SK-N-SH treated with all-trans-retinoic acid at 6 μM for 48 hours (cell line): Measurements from ENCODE around the gene TBXA2R.

ENCODE experiments used
- BACH2 ChIP-seq: fragments of 250-450 bp; sonication (Bioruptor Pico); IDR thresholded peaks from 2 replicates; pipeline ENCODE4 v1.9.0; 2021; ENCODE audit warnings: mild to moderate bottlenecking, borderline replicate concordance
- ESRRG ChIP-seq: fragments of 250-450 bp; sonication (Bioruptor Pico); IDR thresholded peaks from 2 replicates; pipeline ENCODE4 v1.6.1; 2021; ENCODE audit warnings: mild to moderate bottlenecking
- PPARA ChIP-seq: fragments of 250-450 bp; sonication (Bioruptor Pico); IDR thresholded peaks from 2 replicates; pipeline ENCODE4 v1.5.0; 2020; ENCODE audit warnings: mild to moderate bottlenecking, borderline replicate concordance
- ZFP3 ChIP-seq: fragments of 250-450 bp; sonication (Bioruptor Pico); IDR thresholded peaks from 2 replicates; pipeline ENCODE4 v1.5.0; 2020; ENCODE audit warnings: mild to moderate bottlenecking, moderate library complexity
- ZFP30 ChIP-seq: fragments of 450-650 bp; formaldehyde crosslinking; IDR thresholded peaks from 2 replicates; pipeline ENCODE4 v1.5.0; 2022; ENCODE audit warnings: mild to moderate bottlenecking, moderate library complexity
- TF ChIP-seq, protein P1 (sequence below): fragments of 250-450 bp; sonication (Bioruptor Pico); IDR thresholded peaks from 2 replicates; pipeline ENCODE4 v1.8.0; 2020; ENCODE audit warnings: mild to moderate bottlenecking, moderate library complexity, borderline replicate concordance

DNA sequence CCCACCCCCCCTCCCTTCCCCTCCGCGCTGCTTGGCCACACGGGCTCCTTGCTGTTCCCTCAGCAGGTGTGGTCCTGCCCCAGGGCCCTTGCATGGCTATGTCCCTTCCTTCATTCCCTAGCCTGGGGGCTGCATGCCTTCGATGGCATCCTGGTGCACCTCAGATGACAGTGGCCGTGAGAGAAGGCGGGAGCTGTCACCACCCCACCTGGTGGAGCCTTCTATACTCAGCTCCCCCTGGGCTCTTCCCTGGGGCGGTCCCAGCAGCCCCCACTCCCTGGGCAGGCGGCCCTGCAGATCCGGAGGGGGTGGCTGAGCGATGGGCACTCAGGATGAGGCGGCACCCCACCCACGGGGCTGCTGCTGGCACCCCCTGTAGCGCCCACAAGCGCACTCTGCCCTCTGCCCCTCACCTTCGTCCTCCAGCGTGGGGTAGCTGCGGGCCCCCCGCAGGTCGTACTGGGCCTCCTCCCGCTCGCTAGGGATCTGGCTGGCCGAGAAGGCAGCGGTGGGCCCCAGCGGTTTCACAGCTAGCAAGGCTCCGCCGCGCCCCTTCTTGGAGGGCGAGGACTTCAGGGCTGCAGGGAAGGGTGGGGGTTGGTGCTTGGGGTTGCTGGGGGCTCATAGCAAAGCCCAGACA is 37.1 kb upstream of the TBXA2R start:
- TF ChIP-seq ZFP3 (CRISPR knock-in tag), result no peak
- TF ChIP-seq ZFP30 (CRISPR knock-in tag), result no peak
- no peak for TF ChIP-seq BACH2 (CRISPR knock-in tag)
- no peak for TF ChIP-seq ESRRG (CRISPR knock-in tag)
- TF ChIP-seq, protein P1, sequence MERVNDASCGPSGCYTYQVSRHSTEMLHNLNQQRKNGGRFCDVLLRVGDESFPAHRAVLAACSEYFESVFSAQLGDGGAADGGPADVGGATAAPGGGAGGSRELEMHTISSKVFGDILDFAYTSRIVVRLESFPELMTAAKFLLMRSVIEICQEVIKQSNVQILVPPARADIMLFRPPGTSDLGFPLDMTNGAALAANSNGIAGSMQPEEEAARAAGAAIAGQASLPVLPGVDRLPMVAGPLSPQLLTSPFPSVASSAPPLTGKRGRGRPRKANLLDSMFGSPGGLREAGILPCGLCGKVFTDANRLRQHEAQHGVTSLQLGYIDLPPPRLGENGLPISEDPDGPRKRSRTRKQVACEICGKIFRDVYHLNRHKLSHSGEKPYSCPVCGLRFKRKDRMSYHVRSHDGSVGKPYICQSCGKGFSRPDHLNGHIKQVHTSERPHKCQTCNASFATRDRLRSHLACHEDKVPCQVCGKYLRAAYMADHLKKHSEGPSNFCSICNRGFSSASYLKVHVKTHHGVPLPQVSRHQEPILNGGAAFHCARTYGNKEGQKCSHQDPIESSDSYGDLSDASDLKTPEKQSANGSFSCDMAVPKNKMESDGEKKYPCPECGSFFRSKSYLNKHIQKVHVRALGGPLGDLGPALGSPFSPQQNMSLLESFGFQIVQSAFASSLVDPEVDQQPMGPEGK (CRISPR knock-in tag), result no peak
- TF ChIP-seq PPARA (CRISPR knock-in tag), result no peak
